Astrocyte (in vitro differentiated cells and primary cell): Measurements from ENCODE around the gene SLC22A31. TPM values are rescaled to one million over a fixed set of nuclear protein-coding genes. Genes with fewer than 3 reads are reported as not detected.

ENCODE experiments used
- DNase-seq: peaks from one replicate; pipeline ENCODE4 v3.0.0-alpha.2; 2010; ENCODE audit warnings: low read depth
- FAIRE-seq: peaks from 2 replicates; lab custom pipeline; 2011; peaks lifted over from hg19 to GRCh38; lab: Jason Lieb, UNC
- H2AFZ ChIP-seq: 2 replicates; pipeline ENCODE4 v1.6.0; 2012; ENCODE audit warnings: low read depth, low read length, inconsistent platforms
- H3K27ac ChIP-seq: 2 replicates; pipeline ENCODE4 v1.5.1; 2011; ENCODE audit warnings: low read depth, low read length, inconsistent platforms
- H3K27me3 ChIP-seq: 2 replicates; pipeline ENCODE4 v1.6.0; 2011; ENCODE audit warnings: low read length, inconsistent platforms; ENCODE audit not compliant: insufficient read depth
- H3K36me3 ChIP-seq: 2 replicates; pipeline ENCODE4 v1.5.1; 2011; ENCODE audit warnings: low read length, inconsistent platforms; ENCODE audit not compliant: insufficient read depth
- H3K4me1 ChIP-seq: 2 replicates; pipeline ENCODE4 v1.5.1; 2011; ENCODE audit warnings: low read length, inconsistent platforms; ENCODE audit not compliant: insufficient read depth
- H3K4me2 ChIP-seq: 2 replicates; pipeline ENCODE4 v1.6.0; 2012; ENCODE audit warnings: low read length, inconsistent platforms
- H3K4me3 ChIP-seq: 2 replicates; pipeline ENCODE4 v1.5.1; 2011; ENCODE audit warnings: low read depth, mild to moderate bottlenecking, low read length, inconsistent platforms; ENCODE audit not compliant: insufficient read depth
- H3K79me2 ChIP-seq: 2 replicates; pipeline ENCODE4 v1.6.0; 2012; ENCODE audit warnings: mild to moderate bottlenecking, low read length, inconsistent platforms; ENCODE audit not compliant: insufficient read depth
- H3K9ac ChIP-seq: 2 replicates; pipeline ENCODE4 v1.6.0; 2012; ENCODE audit warnings: mild to moderate bottlenecking, low read length, inconsistent platforms
- H3K9me3 ChIP-seq: 2 replicates; pipeline ENCODE4 v1.5.1; 2012; ENCODE audit warnings: low read depth, mild to moderate bottlenecking, low read length, inconsistent platforms; ENCODE audit not compliant: insufficient read depth
- H4K20me1 ChIP-seq: 2 replicates; pipeline ENCODE4 v1.6.0; 2012; ENCODE audit warnings: low read length, inconsistent platforms; ENCODE audit not compliant: insufficient read depth
- H3K27ac Mint-ChIP-seq: one replicate; pipeline ENCODE4 v1.8.0; 2021; ENCODE audit warnings: mild to moderate bottlenecking, mixed read lengths; ENCODE audit not compliant: unreplicated experiment
- H3K27me3 Mint-ChIP-seq: one replicate; pipeline ENCODE4 v1.8.0; 2021; ENCODE audit warnings: low read depth, mixed read lengths; ENCODE audit not compliant: unreplicated experiment
- H3K36me3 Mint-ChIP-seq: one replicate; pipeline ENCODE4 v1.8.0; 2021; ENCODE audit warnings: low read depth, mixed read lengths; ENCODE audit not compliant: unreplicated experiment
- H3K4me1 Mint-ChIP-seq: one replicate; pipeline ENCODE4 v1.8.0; 2021; ENCODE audit warnings: low read depth, mixed read lengths; ENCODE audit not compliant: unreplicated experiment
- H3K4me3 Mint-ChIP-seq: one replicate; pipeline ENCODE4 v1.8.0; 2021; ENCODE audit warnings: mild to moderate bottlenecking, moderate library complexity, mixed read lengths; ENCODE audit not compliant: unreplicated experiment
- H3K9me3 Mint-ChIP-seq: one replicate; pipeline ENCODE4 v1.8.0; 2021; ENCODE audit warnings: mild to moderate bottlenecking, mixed read lengths; ENCODE audit not compliant: unreplicated experiment
- EZH2 ChIP-seq: IDR thresholded peaks from 2 replicates; pipeline ENCODE4 v1.6.1; 2012; ENCODE audit warnings: mild to moderate bottlenecking, low read length, inconsistent platforms; ENCODE audit not compliant: insufficient read depth
- total RNA-seq: library from RNA; stranded (reverse); gene quantifications from 2 replicates; pipeline ENCODE4 v1.2.1, GENCODE V29; 2021
- TF ChIP-seq, protein P1 (sequence below): IDR thresholded peaks from 2 replicates; pipeline ENCODE4 v1.5.1; 2011; ENCODE audit warnings: low read depth, mild to moderate bottlenecking, inconsistent platforms, low read length, moderate library complexity; ENCODE audit not compliant: insufficient read depth

SLC22A31 gene
- total RNA-seq, 1 donor from 2014 or later = 1.3 TPM

DNA sequence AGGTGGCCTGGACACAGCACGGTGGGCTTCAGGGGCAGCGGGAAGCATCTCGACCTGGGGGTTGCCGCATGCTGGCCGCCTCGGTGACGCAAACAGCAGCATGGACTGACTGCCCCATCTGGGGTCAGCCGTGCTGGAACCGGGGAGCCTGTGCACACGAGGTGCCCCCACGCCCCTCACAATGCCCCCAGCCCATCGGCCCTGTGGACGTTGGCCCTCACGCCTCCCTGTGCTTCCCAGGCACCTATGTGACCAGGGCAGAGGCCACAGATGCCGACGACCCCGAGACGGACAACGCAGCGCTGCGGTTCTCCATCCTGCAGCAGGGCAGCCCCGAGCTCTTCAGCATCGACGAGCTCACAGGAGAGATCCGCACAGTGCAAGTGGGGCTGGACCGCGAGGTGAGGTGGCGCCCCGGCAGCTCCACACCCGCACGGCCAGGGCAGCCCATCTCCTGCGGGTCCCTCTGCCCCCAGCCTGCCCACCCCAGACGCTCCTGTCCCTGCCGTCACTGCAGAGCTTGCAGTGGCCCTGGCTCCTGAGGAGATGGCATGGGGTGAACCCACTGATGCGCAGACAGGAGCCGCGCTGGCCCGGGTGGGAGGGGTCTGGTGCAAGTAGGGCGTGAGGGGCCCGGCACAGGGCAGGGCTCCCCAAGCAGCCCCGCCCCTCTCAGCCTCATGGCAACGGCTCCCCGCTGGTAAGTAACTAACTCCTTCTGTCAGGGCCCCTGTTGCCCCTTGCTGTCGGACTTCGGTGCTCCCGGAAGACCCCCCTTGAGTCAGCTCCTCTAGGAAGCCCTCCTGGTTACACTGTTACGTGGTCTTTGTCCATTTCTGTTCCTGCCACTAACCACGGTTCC lies 15.2 kb downstream of the SLC22A31 start:
- no peak overlapping the region for H3K27ac ChIP-seq
- FAIRE-seq = no peak
- peaks cover 17% of the 10 kb centered on the region for H3K27me3 Mint-ChIP-seq
- no peaks in the 10 kb centered on the region for H3K36me3 ChIP-seq
- H3K36me3 Mint-ChIP-seq = no peaks in the 10 kb centered on the region
- H3K4me3 Mint-ChIP-seq = no peak overlapping the region
- DNase-seq = no peak
- H3K9me3 Mint-ChIP-seq = no peaks in the 10 kb centered on the region
- no peak overlapping the region for H3K4me2 ChIP-seq
- no peaks in the 10 kb centered on the region for H3K4me1 Mint-ChIP-seq
- H3K79me2 ChIP-seq = no peaks in the 10 kb centered on the region
- H3K27me3 ChIP-seq = peaks cover 4% of the 10 kb centered on the region
- H3K9me3 ChIP-seq = no peaks in the 10 kb centered on the region
- H3K27ac Mint-ChIP-seq = no peak overlapping the region
- H2AFZ ChIP-seq = no peak overlapping the region
- no peak for TF ChIP-seq EZH2
- TF ChIP-seq, protein P1, sequence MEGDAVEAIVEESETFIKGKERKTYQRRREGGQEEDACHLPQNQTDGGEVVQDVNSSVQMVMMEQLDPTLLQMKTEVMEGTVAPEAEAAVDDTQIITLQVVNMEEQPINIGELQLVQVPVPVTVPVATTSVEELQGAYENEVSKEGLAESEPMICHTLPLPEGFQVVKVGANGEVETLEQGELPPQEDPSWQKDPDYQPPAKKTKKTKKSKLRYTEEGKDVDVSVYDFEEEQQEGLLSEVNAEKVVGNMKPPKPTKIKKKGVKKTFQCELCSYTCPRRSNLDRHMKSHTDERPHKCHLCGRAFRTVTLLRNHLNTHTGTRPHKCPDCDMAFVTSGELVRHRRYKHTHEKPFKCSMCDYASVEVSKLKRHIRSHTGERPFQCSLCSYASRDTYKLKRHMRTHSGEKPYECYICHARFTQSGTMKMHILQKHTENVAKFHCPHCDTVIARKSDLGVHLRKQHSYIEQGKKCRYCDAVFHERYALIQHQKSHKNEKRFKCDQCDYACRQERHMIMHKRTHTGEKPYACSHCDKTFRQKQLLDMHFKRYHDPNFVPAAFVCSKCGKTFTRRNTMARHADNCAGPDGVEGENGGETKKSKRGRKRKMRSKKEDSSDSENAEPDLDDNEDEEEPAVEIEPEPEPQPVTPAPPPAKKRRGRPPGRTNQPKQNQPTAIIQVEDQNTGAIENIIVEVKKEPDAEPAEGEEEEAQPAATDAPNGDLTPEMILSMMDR = no peak
- H3K9ac ChIP-seq = no peak overlapping the region
- H3K4me1 ChIP-seq = no peaks in the 10 kb centered on the region
- H4K20me1 ChIP-seq = peaks cover 6% of the 10 kb centered on the region
- H3K4me3 ChIP-seq = no peak overlapping the region

DNA sequence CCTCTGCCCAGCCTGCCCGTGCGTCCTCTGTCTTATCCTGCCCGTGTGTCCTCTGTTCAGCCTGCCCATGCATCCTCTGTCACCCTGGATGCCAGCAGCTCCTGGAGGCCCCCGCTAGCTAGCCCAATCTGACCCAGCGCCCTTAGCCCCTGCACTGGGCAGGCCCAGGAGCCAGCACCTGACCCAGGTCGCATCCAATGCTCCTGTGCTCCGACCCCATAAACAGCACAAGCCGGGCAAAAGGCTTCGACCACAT lies 15.7 kb downstream of the SLC22A31 start:
- Histone ChIP-seq H3K4me1 (no peaks in the 10 kb centered on the region), H3K9me3 (no peaks in the 10 kb centered on the region), H2AFZ (no peak overlapping the region), H3K9ac (no peak overlapping the region), H3K79me2 (no peaks in the 10 kb centered on the region), H3K27me3 (peaks cover 4% of the 10 kb centered on the region), H4K20me1 (peaks cover 6% of the 10 kb centered on the region), H3K27ac (no peak overlapping the region), H3K36me3 (no peaks in the 10 kb centered on the region), H3K4me2 (no peak overlapping the region), H3K4me3 (no peak overlapping the region)
- FAIRE-seq = no peak
- no peak for DNase-seq
- Mint-ChIP-seq H3K27ac (no peak overlapping the region), H3K36me3 (no peaks in the 10 kb centered on the region), H3K9me3 (no peaks in the 10 kb centered on the region), H3K4me3 (no peak overlapping the region), H3K4me1 (no peaks in the 10 kb centered on the region), H3K27me3 (peaks cover 19% of the 10 kb centered on the region)
- TF ChIP-seq, protein P1 = no peak
- no peak for TF ChIP-seq EZH2

DNA sequence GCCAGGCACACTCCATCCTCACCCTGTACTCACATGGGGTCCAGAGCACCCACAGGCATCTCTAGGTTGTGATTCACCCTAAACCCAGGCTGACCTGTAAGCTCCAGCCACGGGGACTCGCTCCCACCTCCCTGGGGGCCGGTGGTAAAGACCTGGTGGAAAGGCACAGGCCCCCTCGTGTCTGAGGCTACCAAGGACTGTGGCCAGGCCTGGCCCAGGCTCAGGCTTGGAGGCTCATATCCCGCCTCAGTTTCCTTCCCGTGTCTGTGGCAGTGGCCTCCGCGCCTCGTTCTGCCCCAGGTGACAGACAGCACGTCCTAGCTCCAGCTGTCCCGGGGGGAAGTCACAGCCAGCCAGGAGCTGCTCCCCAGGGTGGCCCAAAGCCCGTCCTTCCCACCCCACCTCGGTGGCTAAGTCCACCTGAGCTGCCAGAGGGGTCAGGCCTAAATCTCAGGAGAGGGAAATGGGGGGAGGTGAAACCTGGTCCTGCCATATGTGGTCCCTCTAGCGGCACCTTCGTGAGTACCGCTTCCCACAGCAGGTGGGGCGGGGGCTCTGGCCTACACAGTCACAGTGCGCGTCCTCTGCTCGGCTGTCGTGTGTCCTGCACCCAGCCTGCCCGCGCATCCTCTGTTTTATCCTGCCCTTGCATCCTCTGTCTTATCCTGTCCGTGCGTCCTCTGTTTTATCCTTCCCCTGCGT lies 16.2 kb downstream of the SLC22A31 start:
- Histone ChIP-seq H3K4me1 (no peaks in the 10 kb centered on the region), H3K9me3 (no peaks in the 10 kb centered on the region), H4K20me1 (peaks cover 6% of the 10 kb centered on the region), H3K27me3 (peaks cover 4% of the 10 kb centered on the region), H2AFZ (no peak overlapping the region), H3K4me2 (no peak overlapping the region), H3K79me2 (no peaks in the 10 kb centered on the region), H3K36me3 (no peaks in the 10 kb centered on the region), H3K4me3 (no peak overlapping the region), H3K27ac (no peak overlapping the region), H3K9ac (no peak overlapping the region)
- H3K4me1 Mint-ChIP-seq = no peaks in the 10 kb centered on the region
- DNase-seq = no peak
- H3K36me3 Mint-ChIP-seq = no peaks in the 10 kb centered on the region
- no peak for FAIRE-seq
- no peak overlapping the region for H3K4me3 Mint-ChIP-seq
- TF ChIP-seq, protein P1 = no peak
- TF ChIP-seq EZH2 = no peak
- no peaks in the 10 kb centered on the region for H3K9me3 Mint-ChIP-seq
- no peak overlapping the region for H3K27ac Mint-ChIP-seq
- peaks cover 19% of the 10 kb centered on the region for H3K27me3 Mint-ChIP-seq
